Kidney (tissue), 14 donors: ENCODE measurements around the gene GABRR3. TPM values are rescaled to one million over a fixed set of nuclear protein-coding genes. Genes with fewer than 3 reads are reported as not detected.

Experiments used
- DNase-seq, 5 donors: peaks; one replicate each; pipeline ENCODE4 v3.0.0-alpha.2; 2013 to 2020
- FAIRE-seq: peaks from 2 replicates; lab custom pipeline; 2012; peaks lifted over from hg19 to GRCh38; lab: Jason Lieb, UNC
- H3K27ac ChIP-seq, 2 donors: one replicate each; pipeline ENCODE4 v1.7.0; 2013; ENCODE audit warnings: low read depth in 2 of 2, low read length in 2 of 2, inconsistent platforms in 1 of 2
- H3K27me3 ChIP-seq: one replicate; pipeline ENCODE4 v1.7.1; 2013; ENCODE audit warnings: low read length, inconsistent platforms; ENCODE audit not compliant: control insufficient read depth, insufficient read depth
- H3K36me3 ChIP-seq, 3 donors: one replicate each; pipeline versions ENCODE4 v1.7.0 to v1.7.1; 2013; ENCODE audit warnings: low read length in 3 of 3, control low read depth in 1 of 3, inconsistent platforms in 1 of 3; ENCODE audit not compliant: insufficient read depth in 3 of 3, control insufficient read depth in 2 of 3
- H3K4me1 ChIP-seq, 3 donors: one replicate each; pipeline versions ENCODE4 v1.7.0 to v1.7.1; 2013; ENCODE audit warnings: low read length in 3 of 3, inconsistent platforms in 1 of 3, low read depth in 1 of 3; ENCODE audit not compliant: control insufficient read depth in 2 of 3, insufficient read depth in 2 of 3
- H3K4me3 ChIP-seq, 3 donors: one replicate each; pipeline versions ENCODE4 v1.7.0 to v1.8.1; 2013; ENCODE audit warnings: low read length in 3 of 3, control low read depth in 1 of 3, inconsistent platforms in 1 of 3
- H3K9ac ChIP-seq, 3 donors: one replicate each; pipeline versions ENCODE4 v1.7.0 to v1.7.1; 2013; ENCODE audit warnings: low read length in 3 of 3, control low read depth in 1 of 3, inconsistent platforms in 1 of 3
- H3K9me3 ChIP-seq, 3 donors: one replicate each; pipeline versions ENCODE4 v1.7.0 to v1.7.1; 2013; ENCODE audit warnings: low read length in 3 of 3, control low read depth in 1 of 3, inconsistent platforms in 1 of 3; ENCODE audit not compliant: control insufficient read depth in 2 of 3, insufficient read depth in 1 of 3
- CTCF ChIP-seq: IDR thresholded peaks from 3 replicates; pipeline ENCODE4 v1.5.1; 2012; ENCODE audit warnings: mild to moderate bottlenecking, moderate library complexity, borderline replicate concordance; ENCODE audit not compliant: insufficient read depth; ENCODE audit errors: extremely low read depth
- intact Hi-C: fragments of 100-400 bp; cut with DNase I; formaldehyde crosslinking; loops from one replicate; pipeline ENCODE4 v1.11.1; 2022
- polyA plus RNA-seq: library from polyadenylated mRNA; stranded (reverse); fragments of 350-450 nt; fragmentation: Illumina TruSeq; extraction: RNeasy Lipid Tissue Mini Kit (QIAGEN cat#74804); gene quantifications from one replicate; pipeline ENCODE4 v1.2.3, GENCODE V29; 2014; ENCODE audit warnings: low read depth, low replicate concordance; ENCODE audit not compliant: insufficient read depth
- total RNA-seq: library from RNA; stranded (reverse); fragmentation: NEBNext Ultra II Directional; extraction: Animal tissue kit (Norgen Biotek cat#: 25700); gene quantifications from one replicate; pipeline ENCODE4 v1.2.1, GENCODE V29; 2021
- donor health status: control.
- donor health status: control.
- donor health status: control.
- donor health status: control.
- donor health status: control.
- donor health status: DM: yes; HTN: yes; CAD: no.
- donor health status: Normal renal cell carcinoma (clear cell type).

The GABRR3 gene
- total and polyA plus RNA-seq, 2 donors from 2014 or later, result not detected

GRCh38 chr3:97991293-97991682 is 43.8 kb downstream of the GABRR3 start:
- Histone ChIP-seq H3K9ac (no peak overlapping the region), H3K4me3 (no peak overlapping the region), H3K4me1 (no peaks in the 10 kb centered on the region), H3K36me3 (no peaks in the 10 kb centered on the region), H3K27ac (no peak overlapping the region), H3K27me3 (no peaks in the 10 kb centered on the region), H3K9me3 (no peaks in the 10 kb centered on the region)
- no peak for TF ChIP-seq CTCF
- intact Hi-C loops, result no loop called here
- FAIRE-seq (no peak), DNase-seq (no peak)

- H3K9me3 ChIP-seq, result no peaks in the 10 kb centered on the region
- intact Hi-C loops, result no loop called here
- FAIRE-seq (no peak), DNase-seq (no peak)
- H3K36me3 ChIP-seq, result no peaks in the 10 kb centered on the region
- no peak overlapping the region for H3K4me3 ChIP-seq
- TF ChIP-seq CTCF, result no peak
- H3K27ac ChIP-seq, result no peak overlapping the region
- no peaks in the 10 kb centered on the region for H3K4me1 ChIP-seq
- no peak overlapping the region for H3K9ac ChIP-seq
- H3K27me3 ChIP-seq, result no peaks in the 10 kb centered on the region
Observed at GRCh38 chr3:97990624-97991292, 44.4 kb downstream of the GABRR3 start.

- FAIRE-seq, result no peak
- no peaks in the 10 kb centered on the region for H3K4me1 ChIP-seq
- no peak for DNase-seq
- no peaks in the 10 kb centered on the region for H3K36me3 ChIP-seq
- intact Hi-C loops, result no loop called here
- no peaks in the 10 kb centered on the region for H3K27me3 ChIP-seq
- no peak overlapping the region for H3K27ac ChIP-seq
- H3K9ac ChIP-seq, result no peak overlapping the region
- no peak for TF ChIP-seq CTCF
- H3K4me3 ChIP-seq, result no peak overlapping the region
- H3K9me3 ChIP-seq, result no peaks in the 10 kb centered on the region
Observed at GRCh38 chr3:97988784-97989568, 46.1 kb downstream of the GABRR3 start.
